Mesenchymal stem cell (in vitro differentiated cells and primary cell): ENCODE data around the gene TMEM168.
A peak's percentile ranks its signal among the peaks of the same experiment; 100 is the strongest.

ENCODE experiments used
- DNase-seq: peaks from one replicate; pipeline ENCODE4 v3.0.0-alpha.2; 2013
- H2AFZ ChIP-seq: one replicate; pipeline ENCODE4 v1.6.1; 2013; ENCODE audit warnings: low read depth, mild to moderate bottlenecking, control low read depth, inconsistent platforms, low read length, moderate library complexity
- H2AK5ac ChIP-seq: 2 replicates; pipeline ENCODE4 v1.6.1; 2013; ENCODE audit warnings: low read length, moderate library complexity, mild to moderate bottlenecking, inconsistent platforms; ENCODE audit not compliant: severe bottlenecking
- H2BK120ac ChIP-seq: one replicate; pipeline ENCODE4 v1.6.1; 2013; ENCODE audit warnings: low read depth, mild to moderate bottlenecking, inconsistent platforms, low read length, moderate library complexity
- H2BK12ac ChIP-seq, 2 experiments: one replicate each; pipeline ENCODE4 v1.6.1; 2013; ENCODE audit warnings: inconsistent platforms in 2 of 2, low read length in 2 of 2, mild to moderate bottlenecking in 2 of 2, moderate library complexity in 2 of 2, control low read depth in 1 of 2
- H2BK15ac ChIP-seq: one replicate; pipeline ENCODE4 v1.6.1; 2013; ENCODE audit warnings: mild to moderate bottlenecking, low read depth, inconsistent platforms; ENCODE audit not compliant: poor library complexity, severe bottlenecking
- H2BK5ac ChIP-seq: 2 replicates; pipeline ENCODE4 v1.6.1; 2013; ENCODE audit warnings: low read depth, mild to moderate bottlenecking, low read length, control low read depth, inconsistent platforms; ENCODE audit not compliant: poor library complexity, severe bottlenecking
- H3K14ac ChIP-seq, 2 experiments: one replicate each; pipeline ENCODE4 v1.6.1; 2013; ENCODE audit warnings: inconsistent platforms in 2 of 2, low read length in 2 of 2, control low read depth in 1 of 2, mild to moderate bottlenecking in 1 of 2, moderate library complexity in 1 of 2
- H3K18ac ChIP-seq, 2 experiments: one replicate each; pipeline ENCODE4 v1.6.1; 2013; ENCODE audit warnings: inconsistent platforms in 2 of 2, low read length in 2 of 2, control low read depth in 1 of 2, low read depth in 1 of 2, mild to moderate bottlenecking in 1 of 2
- H3K23ac ChIP-seq, 2 experiments: one replicate each; pipeline ENCODE4 v1.6.1; 2013; ENCODE audit warnings: inconsistent platforms in 2 of 2, low read length in 2 of 2, mild to moderate bottlenecking in 2 of 2, moderate library complexity in 2 of 2, control low read depth in 1 of 2
- H3K27ac ChIP-seq: 2 replicates; pipeline ENCODE4 v1.5.1; 2013; ENCODE audit warnings: mild to moderate bottlenecking, moderate library complexity, low read length, control low read depth, inconsistent platforms; ENCODE audit not compliant: poor library complexity, severe bottlenecking
- H3K27me3 ChIP-seq, 2 experiments: 2 replicates each; pipeline versions ENCODE4 v1.6.1 to v1.7.0; 2013; ENCODE audit warnings: low read length in 2 of 2, mild to moderate bottlenecking in 2 of 2, moderate library complexity in 2 of 2, control low read depth in 1 of 2, inconsistent platforms in 1 of 2; ENCODE audit not compliant: control insufficient read depth in 1 of 2, insufficient read depth in 1 of 2
- H3K36me3 ChIP-seq, 2 experiments: 2 replicates each; pipeline versions ENCODE4 v1.6.1 to v1.7.0; 2013; ENCODE audit warnings: low read length in 2 of 2, control low read depth in 1 of 2, inconsistent platforms in 1 of 2, low read depth in 1 of 2, mild to moderate bottlenecking in 1 of 2; ENCODE audit not compliant: insufficient read depth in 2 of 2, control insufficient read depth in 1 of 2
- H3K4ac ChIP-seq, 2 experiments: one replicate each; pipeline ENCODE4 v1.6.1; 2013; ENCODE audit warnings: inconsistent platforms in 2 of 2, low read length in 2 of 2, mild to moderate bottlenecking in 2 of 2, moderate library complexity in 2 of 2, control low read depth in 1 of 2, low read depth in 1 of 2
- H3K4me1 ChIP-seq: 2 replicates; pipeline ENCODE4 v1.6.1; 2013; ENCODE audit warnings: low read depth, low read length, control low read depth; ENCODE audit not compliant: control insufficient read depth, insufficient read depth
- H3K4me2 ChIP-seq: 2 replicates; pipeline ENCODE4 v1.6.1; 2013; ENCODE audit warnings: low read length, mild to moderate bottlenecking, inconsistent platforms; ENCODE audit not compliant: poor library complexity, severe bottlenecking
- H3K4me3 ChIP-seq, 2 experiments: 2 replicates each; pipeline versions ENCODE4 v1.5.1 to v1.7.0; 2013; ENCODE audit warnings: low read length in 2 of 2, mild to moderate bottlenecking in 2 of 2, control low read depth in 1 of 2, low read depth in 1 of 2; ENCODE audit not compliant: insufficient read depth in 1 of 2
- H3K79me1 ChIP-seq: replicated peaks from 2 replicates; pipeline ENCODE4 v1.6.1; 2013; ENCODE audit warnings: mild to moderate bottlenecking, control low read depth, low read length, inconsistent platforms; ENCODE audit not compliant: poor library complexity, severe bottlenecking
- H3K9ac ChIP-seq: 2 replicates; pipeline ENCODE4 v1.7.0; 2013; ENCODE audit warnings: mild to moderate bottlenecking, low read length, moderate library complexity
- H3K9me3 ChIP-seq: 2 replicates; pipeline ENCODE4 v1.7.0; 2013; ENCODE audit warnings: mild to moderate bottlenecking, low read length; ENCODE audit not compliant: control insufficient read depth
- H4K8ac ChIP-seq: one replicate; pipeline ENCODE4 v1.6.1; 2013; ENCODE audit warnings: inconsistent platforms, mild to moderate bottlenecking, low read length, moderate library complexity
- H4K91ac ChIP-seq: one replicate; pipeline ENCODE4 v1.6.1; 2013; ENCODE audit warnings: mild to moderate bottlenecking, low read length, inconsistent platforms
- WGBS: methylation state at CpG from one replicate; pipeline ENCODE4 v1.1.7; 2013; ENCODE audit warnings: mixed read lengths; 5-methylcytosine and 5-hydroxymethylcytosine counted together

Gene TMEM168

GRCh38 chr7:112723416-112723815 is 66.8 kb downstream of the TMEM168 start:
- Histone ChIP-seq H3K18ac (no peak overlapping the region), H3K36me3 (no peaks in the 10 kb centered on the region), H2BK12ac (no peak overlapping the region), H3K4ac (no peak overlapping the region), H3K9me3 (peaks cover 9% of the 10 kb centered on the region), H2BK5ac (peak overlapping the region; percentile 3), H2AK5ac (peak overlapping the region; percentile 62), H3K79me1 (no peaks in the 10 kb centered on the region), H3K4me2 (no peak overlapping the region), H3K27me3 (no peaks in the 10 kb centered on the region), H2AFZ (no peak overlapping the region), H2BK15ac (no peak overlapping the region), H4K8ac (no peak overlapping the region), H3K4me1 (peaks cover 5% of the 10 kb centered on the region), H3K23ac (no peak overlapping the region), H3K9ac (no peak overlapping the region), H2BK120ac (no peak overlapping the region), H4K91ac (no peak overlapping the region), H3K27ac (peak overlapping the region; percentile 80), H3K4me3 (no peak overlapping the region), H3K14ac (no peak overlapping the region)
- WGBS, result 60% methylated on average over 4 of the region's 4 CpGs
- DNase-seq, result peak; percentile 21

GRCh38 chr7:112721366-112721765 is 68.8 kb downstream of the TMEM168 start:
- no peaks in the 10 kb centered on the region for H3K36me3 ChIP-seq
- 52% methylated on average over 1 of the region's 1 CpG for WGBS
- peaks cover 3% of the 10 kb centered on the region for H3K9me3 ChIP-seq
- H3K4me3 ChIP-seq, result no peak overlapping the region
- H3K14ac ChIP-seq, result no peak overlapping the region
- H3K9ac ChIP-seq, result no peak overlapping the region
- no peak overlapping the region for H4K91ac ChIP-seq
- H3K4ac ChIP-seq, result no peak overlapping the region
- H3K27me3 ChIP-seq, result no peaks in the 10 kb centered on the region
- peaks cover 5% of the 10 kb centered on the region for H3K4me1 ChIP-seq
- no peak overlapping the region for H3K18ac ChIP-seq
- H2BK15ac ChIP-seq, result no peak overlapping the region
- H4K8ac ChIP-seq, result no peak overlapping the region
- no peak overlapping the region for H3K23ac ChIP-seq
- no peak overlapping the region for H2AK5ac ChIP-seq
- H2AFZ ChIP-seq, result no peak overlapping the region
- no peak overlapping the region for H2BK120ac ChIP-seq
- no peak overlapping the region for H2BK12ac ChIP-seq
- H3K27ac ChIP-seq, result no peak overlapping the region
- no peaks in the 10 kb centered on the region for H3K79me1 ChIP-seq
- no peak overlapping the region for H3K4me2 ChIP-seq
- no peak for DNase-seq
- no peak overlapping the region for H2BK5ac ChIP-seq

GRCh38 chr7:112715525-112715924 is 74.7 kb downstream of the TMEM168 start:
- no peak overlapping the region for H3K14ac ChIP-seq
- no peak overlapping the region for H3K18ac ChIP-seq
- no peak overlapping the region for H2AFZ ChIP-seq
- no peak overlapping the region for H2BK12ac ChIP-seq
- no peak overlapping the region for H3K23ac ChIP-seq
- no peak overlapping the region for H3K9ac ChIP-seq
- WGBS, result 91% methylated on average over 2 of the region's 4 CpGs
- no peaks in the 10 kb centered on the region for H3K9me3 ChIP-seq
- no peaks in the 10 kb centered on the region for H3K36me3 ChIP-seq
- DNase-seq, result no peak
- H3K79me1 ChIP-seq, result no peaks in the 10 kb centered on the region
- no peak overlapping the region for H3K4ac ChIP-seq
- H2BK120ac ChIP-seq, result no peak overlapping the region
- no peak overlapping the region for H3K4me2 ChIP-seq
- no peak overlapping the region for H3K27ac ChIP-seq
- no peak overlapping the region for H3K4me3 ChIP-seq
- no peak overlapping the region for H4K91ac ChIP-seq
- H3K4me1 ChIP-seq, result no peaks in the 10 kb centered on the region
- no peak overlapping the region for H2BK5ac ChIP-seq
- no peak overlapping the region for H2AK5ac ChIP-seq
- no peaks in the 10 kb centered on the region for H3K27me3 ChIP-seq
- H4K8ac ChIP-seq, result no peak overlapping the region
- H2BK15ac ChIP-seq, result no peak overlapping the region

GRCh38 chr7:112714917-112715316 is 75.3 kb downstream of the TMEM168 start:
- no peaks in the 10 kb centered on the region for H3K79me1 ChIP-seq
- H2BK15ac ChIP-seq, result no peak overlapping the region
- no peaks in the 10 kb centered on the region for H3K4me1 ChIP-seq
- no peak overlapping the region for H4K8ac ChIP-seq
- no peak overlapping the region for H2BK5ac ChIP-seq
- no peak overlapping the region for H4K91ac ChIP-seq
- no peak overlapping the region for H2BK120ac ChIP-seq
- H3K36me3 ChIP-seq, result no peaks in the 10 kb centered on the region
- no peak overlapping the region for H3K27ac ChIP-seq
- no peak overlapping the region for H3K4ac ChIP-seq
- H2AFZ ChIP-seq, result no peak overlapping the region
- no peak overlapping the region for H3K4me2 ChIP-seq
- DNase-seq, result no peak
- no peaks in the 10 kb centered on the region for H3K9me3 ChIP-seq
- no peak overlapping the region for H3K18ac ChIP-seq
- H3K9ac ChIP-seq, result no peak overlapping the region
- no peak overlapping the region for H3K4me3 ChIP-seq
- no peaks in the 10 kb centered on the region for H3K27me3 ChIP-seq
- 74% methylated on average over 2 of the region's 2 CpGs for WGBS
- no peak overlapping the region for H2AK5ac ChIP-seq
- no peak overlapping the region for H3K14ac ChIP-seq
- no peak overlapping the region for H3K23ac ChIP-seq
- no peak overlapping the region for H2BK12ac ChIP-seq
